H9 (cell line): ENCODE data around the gene EPB41L2. TPM values are rescaled to one million over a fixed set of nuclear protein-coding genes. Genes with fewer than 3 reads are reported as not detected.

Experiments used
- DNase-seq: peaks from one replicate; pipeline ENCODE4 v3.0.0-alpha.2; 2017
- H2AFZ ChIP-seq: one replicate; pipeline ENCODE4 v1.6.1; 2013; ENCODE audit warnings: mild to moderate bottlenecking, low read length, control low read depth, moderate library complexity
- H2AK5ac ChIP-seq: 2 replicates; pipeline ENCODE4 v1.6.1; 2013; ENCODE audit warnings: low read length, control low read depth, mixed read lengths; ENCODE audit not compliant: insufficient read length
- H2BK120ac ChIP-seq: one replicate; pipeline ENCODE4 v1.6.1; 2013; ENCODE audit warnings: low read depth, mild to moderate bottlenecking, low read length, control low read depth, inconsistent platforms; ENCODE audit not compliant: poor library complexity, severe bottlenecking
- H2BK12ac ChIP-seq: 2 replicates; pipeline ENCODE4 v1.6.1; 2013; ENCODE audit warnings: low read length, control low read depth, mixed read lengths, low read depth; ENCODE audit not compliant: insufficient read length
- H2BK15ac ChIP-seq: 2 replicates; pipeline ENCODE4 v1.6.1; 2013; ENCODE audit warnings: low read depth, low read length, control low read depth
- H2BK20ac ChIP-seq: one replicate; pipeline ENCODE4 v1.6.1; 2013; ENCODE audit warnings: low read depth, mild to moderate bottlenecking, low read length, control low read depth, inconsistent platforms; ENCODE audit not compliant: poor library complexity, severe bottlenecking
- H2BK5ac ChIP-seq: 2 replicates; pipeline ENCODE4 v1.6.1; 2013; ENCODE audit warnings: low read length, control low read depth, mixed read lengths; ENCODE audit not compliant: insufficient read length
- H3K14ac ChIP-seq: 2 replicates; pipeline ENCODE4 v1.6.1; 2013; ENCODE audit warnings: low read length, control low read depth; ENCODE audit not compliant: insufficient read depth
- H3K18ac ChIP-seq: 2 replicates; pipeline ENCODE4 v1.6.1; 2013; ENCODE audit warnings: low read depth, mild to moderate bottlenecking, mixed read lengths, low read length, control low read depth; ENCODE audit not compliant: insufficient read length
- H3K23ac ChIP-seq: 2 replicates; pipeline ENCODE4 v1.6.1; 2013; ENCODE audit warnings: low read length, control low read depth, mixed read lengths, low read depth; ENCODE audit not compliant: insufficient read length
- H3K23me2 ChIP-seq: 2 replicates; pipeline ENCODE4 v1.6.1; 2013; ENCODE audit warnings: low read depth, mild to moderate bottlenecking, mixed read lengths, low read length, control low read depth; ENCODE audit not compliant: insufficient read length, poor library complexity, severe bottlenecking
- H3K27ac ChIP-seq: 2 replicates; pipeline ENCODE4 v1.5.1; 2013; ENCODE audit warnings: low read length, control low read depth, mixed read lengths, low read depth; ENCODE audit not compliant: insufficient read length
- H3K27me3 ChIP-seq: 2 replicates; pipeline ENCODE4 v1.6.1; 2013; ENCODE audit warnings: low read length, control low read depth, inconsistent platforms; ENCODE audit not compliant: insufficient read depth
- H3K4ac ChIP-seq: 2 replicates; pipeline ENCODE4 v1.6.1; 2013; ENCODE audit warnings: low read depth, mild to moderate bottlenecking, control low read depth, inconsistent platforms, low read length, moderate library complexity
- H3K4me1 ChIP-seq: 2 replicates; pipeline ENCODE4 v1.6.1; 2013; ENCODE audit warnings: low read length, control low read depth, inconsistent platforms; ENCODE audit not compliant: insufficient read depth
- H3K4me2 ChIP-seq: 2 replicates; pipeline ENCODE4 v1.6.1; 2013; ENCODE audit warnings: low read length, control low read depth, mixed read lengths; ENCODE audit not compliant: insufficient read length, insufficient read depth
- H3K56ac ChIP-seq: 2 replicates; pipeline ENCODE4 v1.6.1; 2013; ENCODE audit warnings: low read depth, mild to moderate bottlenecking, mixed read lengths, low read length, control low read depth; ENCODE audit not compliant: insufficient read length
- H3K79me1 ChIP-seq: 2 replicates; pipeline ENCODE4 v1.6.1; 2013; ENCODE audit warnings: low read depth, mild to moderate bottlenecking, moderate library complexity, low read length, control low read depth, inconsistent platforms; ENCODE audit not compliant: insufficient read depth, poor library complexity, severe bottlenecking
- H3K79me2 ChIP-seq: 2 replicates; pipeline ENCODE4 v1.6.1; 2013; ENCODE audit warnings: low read length, control low read depth, inconsistent platforms; ENCODE audit not compliant: insufficient read depth
- H3K9ac ChIP-seq: 2 replicates; pipeline ENCODE4 v1.6.1; 2013; ENCODE audit warnings: low read length, control low read depth, mixed read lengths; ENCODE audit not compliant: insufficient read length; ENCODE audit errors: extremely low read depth
- H3K9me3 ChIP-seq: one replicate; pipeline ENCODE4 v1.6.1; 2013; ENCODE audit warnings: low read depth, low read length, inconsistent platforms; ENCODE audit not compliant: control insufficient read depth
- H3T11ph ChIP-seq: one replicate; pipeline ENCODE4 v1.6.1; 2013; ENCODE audit warnings: mild to moderate bottlenecking, low read length, control low read depth, inconsistent platforms
- H4K20me1 ChIP-seq: one replicate; pipeline ENCODE4 v1.6.1; 2013; ENCODE audit not compliant: control insufficient read depth, insufficient read length, insufficient read depth
- H4K5ac ChIP-seq: 2 replicates; pipeline ENCODE4 v1.6.1; 2013; ENCODE audit warnings: low read depth, mild to moderate bottlenecking, mixed read lengths, low read length, control low read depth; ENCODE audit not compliant: insufficient read length
- H4K8ac ChIP-seq: replicated peaks from 2 replicates; pipeline ENCODE4 v1.6.1; 2013; ENCODE audit warnings: low read length, control low read depth, mixed read lengths, low read depth; ENCODE audit not compliant: insufficient read length
- H4K91ac ChIP-seq: 2 replicates; pipeline ENCODE4 v1.6.1; 2013; ENCODE audit warnings: low read depth, mild to moderate bottlenecking, moderate library complexity, mixed read lengths, low read length, control low read depth; ENCODE audit not compliant: insufficient read length
- H3K27ac Mint-ChIP-seq, 3 experiments: 2 replicates in 2 of 3; 3 replicates in 1 of 3; pipeline ENCODE4 v1.8.0; 2020 to 2021; ENCODE audit warnings: mixed read lengths in 3 of 3, mild to moderate bottlenecking in 1 of 3, moderate library complexity in 1 of 3
- H3K27me3 Mint-ChIP-seq: 2 replicates; pipeline ENCODE4 v1.8.0; 2021; ENCODE audit warnings: low read depth, mild to moderate bottlenecking, moderate library complexity, mixed read lengths
- H3K36me3 Mint-ChIP-seq, 3 experiments: 2 replicates in 2 of 3; 3 replicates in 1 of 3; pipeline ENCODE4 v1.8.0; 2020 to 2021; ENCODE audit warnings: low read depth in 3 of 3, mixed read lengths in 3 of 3; ENCODE audit not compliant: insufficient read depth in 1 of 3
- H3K4me1 Mint-ChIP-seq, 2 experiments: 2 replicates each; pipeline ENCODE4 v1.8.0; 2020; ENCODE audit warnings: mixed read lengths in 2 of 2
- H3K4me3 Mint-ChIP-seq, 2 experiments: 2 replicates in 1 of 2; 3 replicates in 1 of 2; pipeline ENCODE4 v1.8.0; 2020 to 2021; ENCODE audit warnings: mild to moderate bottlenecking in 2 of 2, mixed read lengths in 2 of 2, moderate library complexity in 1 of 2
- H3K9me3 Mint-ChIP-seq, 2 experiments: 2 replicates in 1 of 2; 3 replicates in 1 of 2; pipeline ENCODE4 v1.8.0; 2020; ENCODE audit warnings: mild to moderate bottlenecking in 2 of 2, mixed read lengths in 2 of 2, moderate library complexity in 1 of 2
- CTCF ChIP-seq: fragments of 200-600 bp; sonication (generic); conservative IDR thresholded peaks from 3 replicates; pipeline ENCODE4 v1.8.0; 2021; ENCODE audit warnings: antibody characterized with exemption, mild to moderate bottlenecking
- WGBS: extraction: QIAGEN DNeasy Blood & Tissue Kit; methylation state at CpG from one replicate; pipeline ENCODE4 v1.1.7; 2013; ENCODE audit warnings: missing lambda C conversion rate, low lambda C conversion rate, mixed read lengths; ENCODE audit not compliant: insufficient read length; ENCODE audit errors: extremely low coverage; 5-methylcytosine and 5-hydroxymethylcytosine counted together
- total RNA-seq: library from RNA; stranded (reverse); gene quantifications from 2 replicates; pipeline ENCODE4 v1.2.1, GENCODE V29; 2021

The EPB41L2 gene
- total RNA-seq, 1 experiment from 2014 or later = 90.2 TPM

GRCh38 chr6:131042664-131043063 lies 20.4 kb downstream of the EPB41L2 start:
- Histone ChIP-seq H3K27ac (no peak overlapping the region), H3K4ac (no peak overlapping the region), H3K27me3 (no peaks in the 10 kb centered on the region), H4K91ac (no peak overlapping the region), H3K79me2 (no peaks in the 10 kb centered on the region; the same call in 1 of the 2 replicates), H3K23ac (no peak overlapping the region), H3K79me1 (no peaks in the 10 kb centered on the region), H3T11ph (no peak overlapping the region), H3K14ac (no peak overlapping the region), H4K8ac (no peak overlapping the region), H4K20me1 (no peaks in the 10 kb centered on the region), H2BK12ac (no peak overlapping the region), H2BK5ac (no peak overlapping the region), H3K4me1 (no peaks in the 10 kb centered on the region), H3K4me2 (no peak overlapping the region), H3K18ac (no peak overlapping the region), H3K9ac (no peak overlapping the region), H2BK20ac (no peak overlapping the region), H3K23me2 (no peaks in the 10 kb centered on the region), H2BK120ac (no peak overlapping the region), H4K5ac (no peak overlapping the region), H3K9me3 (no peaks in the 10 kb centered on the region), H2BK15ac (no peak overlapping the region), H3K56ac (no peak overlapping the region), H2AFZ (no peak overlapping the region), H2AK5ac (no peak overlapping the region)
- H3K27me3 Mint-ChIP-seq = no peaks in the 10 kb centered on the region
- peaks cover 4 to 5% of the 10 kb centered on the region in 2 experiments for H3K4me1 Mint-ChIP-seq
- DNase-seq = no peak
- H3K9me3 Mint-ChIP-seq = no peaks in the 10 kb centered on the region
- no peak for TF ChIP-seq CTCF
- WGBS = no CpG with 5 or more reads among the region's 2 CpGs
- H3K27ac Mint-ChIP-seq = no peak overlapping the region
- H3K4me3 Mint-ChIP-seq = no peak overlapping the region
- no peaks in the 10 kb centered on the region for H3K36me3 Mint-ChIP-seq
